Neural progenitor cell (in vitro differentiated cells): ENCODE measurements around the gene CELSR1. TPM values are rescaled to one million over a fixed set of nuclear protein-coding genes. Genes with fewer than 3 reads are reported as not detected.
A peak's percentile ranks its signal among the peaks of the same experiment; 100 is the strongest.

Experiments used
- DNase-seq: peaks from one replicate; pipeline ENCODE4 v3.0.0-alpha.2; 2016; ENCODE audit warnings: low spot score
- H2AFZ ChIP-seq: fragments of 200-600 bp; sonication (generic); replicated peaks from 2 replicates; pipeline ENCODE4 v1.6.1; 2016; ENCODE audit warnings: antibody characterized with exemption
- H3F3A ChIP-seq: fragments of 200-600 bp; sonication (generic); 2 replicates; pipeline ENCODE4 v1.6.1; 2016; ENCODE audit warnings: antibody characterized with exemption, low read depth
- H3K27ac ChIP-seq: fragments of 200-600 bp; sonication (generic); 2 replicates; pipeline ENCODE4 v1.5.1; 2016; ENCODE audit warnings: mild to moderate bottlenecking
- H3K27me3 ChIP-seq: fragments of 200-600 bp; sonication (generic); 2 replicates; pipeline ENCODE4 v1.6.1; 2016; ENCODE audit warnings: mild to moderate bottlenecking, moderate library complexity
- H3K36me3 ChIP-seq: fragments of 200-600 bp; sonication (generic); 2 replicates; pipeline ENCODE4 v1.5.1; 2016
- H3K4me1 ChIP-seq: fragments of 200-600 bp; sonication (generic); 2 replicates; pipeline ENCODE4 v1.6.1; 2016; ENCODE audit warnings: mixed run types
- H3K4me2 ChIP-seq: fragments of 200-600 bp; sonication (generic); 2 replicates; pipeline ENCODE4 v1.6.1; 2016
- H3K4me3 ChIP-seq: fragments of 200-600 bp; sonication (generic); 2 replicates; pipeline ENCODE4 v1.5.1; 2016
- H3K79me2 ChIP-seq: fragments of 200-600 bp; sonication (generic); 2 replicates; pipeline ENCODE4 v1.6.1; 2016; ENCODE audit warnings: low read depth
- H3K9ac ChIP-seq: fragments of 200-600 bp; sonication (generic); 2 replicates; pipeline ENCODE4 v1.6.1; 2016
- H3K9me3 ChIP-seq: fragments of 200-600 bp; sonication (generic); 2 replicates; pipeline ENCODE4 v1.5.1; 2016; ENCODE audit warnings: low read depth
- H4K20me1 ChIP-seq: fragments of 200-600 bp; sonication (generic); 2 replicates; pipeline ENCODE4 v1.6.1; 2016; ENCODE audit warnings: low read depth
- H3K27ac Mint-ChIP-seq: 3 replicates; pipeline ENCODE4 v1.8.0; 2021; ENCODE audit warnings: mixed read lengths
- H3K27me3 Mint-ChIP-seq: 2 replicates; pipeline ENCODE4 v1.8.0; 2022; ENCODE audit warnings: low read depth, mild to moderate bottlenecking, inconsistent platforms, moderate library complexity, mixed read lengths; ENCODE audit not compliant: insufficient read depth
- H3K36me3 Mint-ChIP-seq: 3 replicates; pipeline ENCODE4 v1.8.0; 2021; ENCODE audit warnings: mixed read lengths
- H3K4me1 Mint-ChIP-seq: 3 replicates; pipeline ENCODE4 v1.8.0; 2021; ENCODE audit warnings: mixed read lengths
- H3K4me3 Mint-ChIP-seq: 3 replicates; pipeline ENCODE4 v1.8.0; 2021; ENCODE audit warnings: mild to moderate bottlenecking, moderate library complexity, mixed read lengths
- H3K9me3 Mint-ChIP-seq: 3 replicates; pipeline ENCODE4 v1.8.0; 2020; ENCODE audit warnings: mixed read lengths
- CTCF ChIP-seq: fragments of 200-600 bp; sonication (generic); IDR thresholded peaks from 2 replicates; pipeline ENCODE4 v1.5.1; 2017; ENCODE audit warnings: antibody characterized with exemption, mild to moderate bottlenecking
- EZH2 ChIP-seq: fragments of 200-600 bp; sonication (generic); IDR thresholded peaks from 2 replicates; pipeline ENCODE4 v1.6.1; 2017; ENCODE audit warnings: antibody characterized with exemption, mild to moderate bottlenecking, moderate library complexity
- EZH2phosphoT487 ChIP-seq: fragments of 200-600 bp; sonication (generic); IDR thresholded peaks from 2 replicates; pipeline ENCODE4 v1.6.1; 2017; ENCODE audit warnings: antibody characterized with exemption
- total RNA-seq: library from RNA; depleted of rRNA; stranded (reverse); fragments of >200 nt; gene quantifications from 2 replicates; pipeline ENCODE4 v1.2.3, GENCODE V29; 2015; ENCODE audit warnings: low replicate concordance

The CELSR1 gene
- total RNA-seq, 1 donor from 2014 or later, result 12.3 TPM

DNA sequence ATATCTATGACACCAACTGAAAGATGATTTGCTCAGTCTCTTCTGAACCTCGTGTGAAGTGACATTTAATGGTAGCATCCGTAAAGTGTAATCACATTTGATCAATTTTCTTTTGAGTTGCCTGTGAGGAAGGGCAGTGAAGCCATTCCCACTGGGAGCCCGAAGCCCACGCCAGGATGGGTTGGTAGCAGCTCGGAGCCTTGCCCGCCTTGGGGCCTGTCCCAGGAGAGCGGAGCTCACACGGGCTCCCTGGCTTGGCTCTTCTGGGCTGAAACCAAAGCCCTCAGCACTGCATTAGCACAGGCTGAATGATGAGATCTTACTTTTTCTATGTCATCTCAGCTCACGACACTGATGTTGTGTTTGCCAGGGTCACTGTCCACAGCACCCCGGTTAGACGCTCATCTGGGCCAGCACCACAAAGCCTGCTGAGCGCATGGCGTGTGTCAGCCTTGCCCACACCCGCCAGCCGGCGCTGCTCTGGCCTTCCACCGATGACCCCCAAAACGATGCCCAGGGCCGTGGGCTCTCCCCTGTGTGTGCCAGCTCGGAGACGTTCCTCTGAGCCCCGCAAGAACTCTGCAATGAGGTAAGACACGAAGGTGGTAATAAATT is 211.2 kb downstream of the CELSR1 start:
- Mint-ChIP-seq H3K27me3 (no peaks in the 10 kb centered on the region), H3K9me3 (no peaks in the 10 kb centered on the region), H3K4me1 (no peaks in the 10 kb centered on the region), H3K4me3 (no peak overlapping the region), H3K36me3 (peaks cover 25% of the 10 kb centered on the region), H3K27ac (no peak overlapping the region)
- Histone ChIP-seq H3K27me3 (no peaks in the 10 kb centered on the region), H3K4me3 (no peak overlapping the region), H3K9me3 (no peaks in the 10 kb centered on the region), H3K9ac (no peak overlapping the region), H3K4me2 (no peak overlapping the region), H3K79me2 (no peaks in the 10 kb centered on the region), H3K27ac (no peak overlapping the region), H3F3A (no peaks in the 10 kb centered on the region), H4K20me1 (no peaks in the 10 kb centered on the region), H3K36me3 (peaks cover 4% of the 10 kb centered on the region), H3K4me1 (no peaks in the 10 kb centered on the region), H2AFZ (no peak overlapping the region)
- no peak for DNase-seq
- no peak for TF ChIP-seq EZH2phosphoT487
- TF ChIP-seq CTCF, result no peak
- no peak for TF ChIP-seq EZH2

GRCh38 chr22:46323162-46323561 is 214.3 kb downstream of the CELSR1 start:
- Histone ChIP-seq H4K20me1 (no peaks in the 10 kb centered on the region), H3F3A (no peaks in the 10 kb centered on the region), H3K4me3 (no peak overlapping the region), H3K27me3 (no peaks in the 10 kb centered on the region), H3K27ac (no peak overlapping the region), H3K4me1 (no peaks in the 10 kb centered on the region), H3K9ac (no peak overlapping the region), H3K36me3 (peaks cover 4% of the 10 kb centered on the region), H3K79me2 (no peaks in the 10 kb centered on the region), H3K9me3 (no peaks in the 10 kb centered on the region), H2AFZ (no peak overlapping the region), H3K4me2 (no peak overlapping the region)
- Mint-ChIP-seq H3K9me3 (peaks cover 1% of the 10 kb centered on the region), H3K4me1 (no peaks in the 10 kb centered on the region), H3K27me3 (peaks cover 2% of the 10 kb centered on the region), H3K4me3 (no peak overlapping the region), H3K36me3 (peaks cover 34% of the 10 kb centered on the region), H3K27ac (peak overlapping the region; percentile 39)
- TF ChIP-seq EZH2phosphoT487, result no peak
- TF ChIP-seq EZH2, result no peak
- no peak for TF ChIP-seq CTCF
- DNase-seq, result no peak

- Histone ChIP-seq H3K79me2 (no peaks in the 10 kb centered on the region), H3K4me2 (no peak overlapping the region), H3K4me1 (no peaks in the 10 kb centered on the region), H3K9ac (no peak overlapping the region), H3K27me3 (no peaks in the 10 kb centered on the region), H2AFZ (no peak overlapping the region), H3K36me3 (peaks cover 4% of the 10 kb centered on the region), H3K9me3 (no peaks in the 10 kb centered on the region), H3K27ac (no peak overlapping the region), H4K20me1 (no peaks in the 10 kb centered on the region), H3F3A (no peaks in the 10 kb centered on the region), H3K4me3 (no peak overlapping the region)
- H3K27ac Mint-ChIP-seq, result no peak overlapping the region
- DNase-seq, result no peak
- no peaks in the 10 kb centered on the region for H3K4me1 Mint-ChIP-seq
- peaks cover 38% of the 10 kb centered on the region for H3K36me3 Mint-ChIP-seq
- TF ChIP-seq EZH2phosphoT487, result no peak
- TF ChIP-seq CTCF, result no peak
- TF ChIP-seq EZH2, result no peak
- peaks cover 1% of the 10 kb centered on the region for H3K9me3 Mint-ChIP-seq
- peaks cover 2% of the 10 kb centered on the region for H3K27me3 Mint-ChIP-seq
- no peak overlapping the region for H3K4me3 Mint-ChIP-seq
Observed at GRCh38 chr22:46322711-46323110, 214.7 kb downstream of the CELSR1 start.
